ENCODE results near the gene NHLH1.

GRCh38 chr1:160367934-160368923 is 1.4 kb downstream of the NHLH1 start:
- TF ChIP-seq CTCF (IDR thresholded peaks at IDR 0.05; ENCODE audit: low read length) = no peak
- TF ChIP-seq EZH2 (optimal IDR thresholded peaks at IDR 0.05; ENCODE audit: low read depth, low read length) = no peak
